Measurements from ENCODE around the gene STAC3.

The STAC3 gene

DNA sequence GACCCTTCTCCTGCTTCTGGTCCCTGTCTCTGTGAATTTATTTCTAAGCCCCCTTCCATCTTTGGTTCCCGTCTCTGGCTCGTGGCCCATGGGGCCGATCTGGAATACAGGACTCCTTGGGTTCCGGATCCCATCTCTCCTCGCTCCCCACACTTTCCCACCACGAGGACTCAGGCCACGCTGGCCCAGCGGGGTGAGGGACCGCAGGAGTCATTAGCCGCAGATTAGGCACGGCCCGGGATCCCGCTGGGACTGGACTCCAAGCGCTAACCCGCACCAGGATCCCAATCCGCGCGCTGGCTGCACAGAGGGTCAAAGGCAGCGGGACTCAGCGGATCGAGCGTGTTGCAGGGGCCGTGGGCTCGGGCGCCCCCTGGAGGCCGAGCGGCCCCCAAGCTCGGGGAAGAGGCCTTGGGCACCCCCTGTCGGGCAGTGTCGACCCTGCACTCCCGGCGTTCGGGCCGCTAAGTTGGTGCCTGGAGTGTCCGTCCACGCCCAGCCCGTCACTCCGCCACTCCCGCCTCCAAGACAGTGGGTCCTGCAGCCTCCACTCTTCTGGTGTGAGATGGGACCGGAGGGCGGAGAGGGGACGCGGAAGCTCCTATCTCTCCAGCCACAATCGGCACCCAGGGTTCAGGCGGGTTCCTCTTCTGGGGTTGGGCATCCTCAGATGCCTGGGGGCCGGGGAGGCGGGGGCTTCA is 12.0 kb downstream of the STAC3 start:
- H3K4me3 ChIP-seq (ENCODE audit: low read depth, low read length): peak overlapping the region; percentile 64
- DNase-seq (ENCODE audit: low read depth): no peak
- TF ChIP-seq, protein P1, sequence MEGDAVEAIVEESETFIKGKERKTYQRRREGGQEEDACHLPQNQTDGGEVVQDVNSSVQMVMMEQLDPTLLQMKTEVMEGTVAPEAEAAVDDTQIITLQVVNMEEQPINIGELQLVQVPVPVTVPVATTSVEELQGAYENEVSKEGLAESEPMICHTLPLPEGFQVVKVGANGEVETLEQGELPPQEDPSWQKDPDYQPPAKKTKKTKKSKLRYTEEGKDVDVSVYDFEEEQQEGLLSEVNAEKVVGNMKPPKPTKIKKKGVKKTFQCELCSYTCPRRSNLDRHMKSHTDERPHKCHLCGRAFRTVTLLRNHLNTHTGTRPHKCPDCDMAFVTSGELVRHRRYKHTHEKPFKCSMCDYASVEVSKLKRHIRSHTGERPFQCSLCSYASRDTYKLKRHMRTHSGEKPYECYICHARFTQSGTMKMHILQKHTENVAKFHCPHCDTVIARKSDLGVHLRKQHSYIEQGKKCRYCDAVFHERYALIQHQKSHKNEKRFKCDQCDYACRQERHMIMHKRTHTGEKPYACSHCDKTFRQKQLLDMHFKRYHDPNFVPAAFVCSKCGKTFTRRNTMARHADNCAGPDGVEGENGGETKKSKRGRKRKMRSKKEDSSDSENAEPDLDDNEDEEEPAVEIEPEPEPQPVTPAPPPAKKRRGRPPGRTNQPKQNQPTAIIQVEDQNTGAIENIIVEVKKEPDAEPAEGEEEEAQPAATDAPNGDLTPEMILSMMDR (IDR thresholded peaks at IDR 0.05; ENCODE audit: control insufficient read depth, extremely low read depth, insufficient read depth): peak; percentile 100

DNA sequence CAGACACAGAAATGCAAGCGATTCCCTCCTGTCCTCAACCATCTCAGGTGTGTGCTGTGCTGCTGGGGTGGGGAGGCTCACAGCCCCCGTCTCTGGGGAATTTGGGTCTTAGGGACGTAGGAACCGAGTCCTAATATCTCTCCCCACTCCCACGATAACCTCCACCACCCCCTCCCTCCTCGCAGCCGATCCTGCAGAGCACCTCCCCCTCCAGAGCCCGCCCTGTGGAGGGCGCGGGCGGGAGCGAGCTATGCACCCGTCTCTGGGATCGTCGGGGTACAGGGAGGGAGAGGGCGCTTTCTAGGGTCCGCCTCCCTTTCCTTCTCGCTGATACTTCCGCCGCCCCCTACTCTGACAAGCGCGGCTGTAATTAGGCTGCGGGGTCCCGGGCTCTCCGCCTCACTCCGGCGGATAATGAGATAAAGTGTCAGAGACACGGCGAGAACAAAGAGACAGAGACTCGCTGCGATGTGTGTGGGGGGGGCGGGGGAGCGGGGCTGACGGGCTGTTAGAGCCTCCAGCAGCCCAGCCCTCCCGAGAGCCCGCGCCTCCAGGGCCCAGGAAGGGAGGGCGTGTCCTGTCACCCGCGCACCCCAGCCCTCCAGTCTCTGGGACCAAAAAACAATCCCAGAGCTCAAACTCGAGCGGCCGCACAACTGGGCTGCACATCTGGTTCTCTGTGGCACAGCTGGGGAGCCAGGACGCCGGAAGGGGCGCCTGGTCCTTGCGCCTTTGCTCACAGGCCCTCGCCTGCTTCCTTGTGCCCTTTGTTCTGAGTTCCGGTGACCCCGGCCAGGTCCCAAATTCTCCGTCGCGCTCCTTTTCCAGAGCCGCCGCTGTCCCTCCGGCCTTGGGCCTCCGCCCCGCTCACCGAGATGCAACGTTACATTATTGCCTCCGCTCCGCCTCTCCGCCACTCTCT is 12.8 kb downstream of the STAC3 start:
- TF ChIP-seq, protein P1 (IDR thresholded peaks at IDR 0.05; ENCODE audit: control insufficient read depth, extremely low read depth, insufficient read depth): no peak
- DNase-seq (ENCODE audit: low read depth): no peak
- no peak overlapping the region for H3K4me3 ChIP-seq (ENCODE audit: low read depth, low read length)

DNA sequence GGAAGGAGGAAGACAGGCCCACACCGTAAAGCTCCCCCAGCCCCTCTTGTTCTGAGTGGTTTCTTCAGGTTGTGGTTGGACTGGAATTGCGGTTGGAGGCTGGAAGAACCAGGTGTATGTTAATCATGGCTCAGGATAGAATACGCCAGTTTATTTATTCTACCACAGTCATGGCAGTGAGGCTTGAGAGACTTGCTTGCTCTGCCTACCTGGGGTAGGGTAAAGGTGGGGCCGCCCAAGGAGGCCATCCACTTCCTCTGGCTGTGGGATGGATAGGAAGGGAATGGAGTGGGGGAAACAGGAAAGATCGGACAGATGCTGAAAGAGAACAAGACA is 13.4 kb downstream of the STAC3 start:
- H3K4me3 ChIP-seq (ENCODE audit: low read depth, low read length): no peak overlapping the region

DNA sequence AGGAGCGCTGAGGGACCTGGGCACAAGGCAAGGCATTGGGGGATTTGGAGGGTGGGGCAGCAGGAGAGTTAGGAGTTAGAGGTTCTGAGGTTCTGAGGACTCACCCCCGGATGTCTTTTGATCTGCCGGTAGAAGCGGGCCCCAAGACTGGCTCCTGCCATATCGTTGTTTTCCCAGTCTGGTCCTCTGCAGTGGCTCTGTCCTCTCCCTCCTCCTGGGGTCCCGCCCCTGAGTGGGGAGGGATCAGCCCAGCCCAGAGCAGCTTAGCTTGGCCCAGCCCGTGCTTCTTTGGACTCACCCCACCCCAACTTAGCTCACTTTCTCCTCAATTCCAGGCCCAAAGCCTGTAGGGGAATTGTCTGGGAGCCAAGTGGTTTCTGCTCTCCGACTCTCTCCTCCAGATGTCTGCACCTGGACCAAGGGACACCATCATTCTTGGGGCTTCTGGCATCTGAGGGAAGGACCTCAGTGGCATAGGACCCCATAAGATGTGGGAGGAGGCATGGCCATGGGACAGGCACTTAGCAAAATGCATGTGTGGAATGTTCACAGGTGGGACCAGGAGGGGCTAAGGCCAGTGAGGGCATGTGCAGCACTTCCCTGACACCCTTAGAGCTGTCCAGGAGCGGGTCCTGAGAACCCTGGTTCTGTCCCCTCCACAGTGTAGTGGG is 13.9 kb downstream of the STAC3 start:
- TF ChIP-seq, protein P1 (IDR thresholded peaks at IDR 0.05; ENCODE audit: control insufficient read depth, extremely low read depth, insufficient read depth): no peak
- no peak for DNase-seq (ENCODE audit: low read depth)
- peak overlapping the region; percentile 48 for H3K4me3 ChIP-seq (ENCODE audit: low read depth, low read length)

More for the DNA sequence above, 13.4 kb downstream of the STAC3 start:
- TF ChIP-seq, protein P1 (IDR thresholded peaks at IDR 0.05; ENCODE audit: control insufficient read depth, extremely low read depth, insufficient read depth): no peak
- no peak for DNase-seq (ENCODE audit: low read depth)

DNA sequence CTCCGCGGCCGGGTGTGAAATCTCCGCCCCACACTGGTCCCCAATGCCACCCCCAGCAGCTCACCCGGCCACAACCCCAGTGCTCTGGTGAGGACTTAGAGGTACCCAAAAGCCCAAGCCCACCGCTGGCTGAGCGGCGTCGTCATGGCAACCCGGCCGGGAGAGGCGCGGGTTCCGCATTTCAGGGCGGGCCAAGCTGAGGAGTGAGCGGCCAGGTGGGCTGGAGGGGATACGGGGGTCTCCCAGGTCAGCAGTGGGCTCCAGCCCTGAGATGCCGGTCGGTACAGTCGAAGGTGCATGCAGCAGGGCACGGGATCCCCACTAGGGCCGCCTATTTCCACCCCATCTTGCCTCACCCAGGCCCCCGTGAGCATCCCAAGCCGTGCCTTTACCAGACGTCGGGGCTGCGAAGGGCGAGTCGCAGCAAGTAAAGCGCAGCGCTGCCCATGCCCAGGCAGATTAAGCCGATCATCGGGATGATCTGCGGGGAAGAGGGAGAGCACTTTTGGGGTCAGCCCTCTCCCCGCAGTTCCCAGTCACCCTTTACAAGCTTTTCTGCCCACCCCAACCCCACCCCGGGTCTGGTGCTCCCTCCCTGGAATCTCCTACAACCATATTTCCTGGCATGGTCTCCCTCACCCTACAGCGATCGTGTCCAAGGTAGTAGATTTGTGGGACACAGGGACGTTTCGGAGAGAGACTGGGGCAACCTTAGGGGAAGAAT is 14.6 kb downstream of the STAC3 start:
- no peak for DNase-seq (ENCODE audit: low read depth)
- peak overlapping the region; percentile 48 for H3K4me3 ChIP-seq (ENCODE audit: low read depth, low read length)
- TF ChIP-seq, protein P1 (IDR thresholded peaks at IDR 0.05; ENCODE audit: control insufficient read depth, extremely low read depth, insufficient read depth): no peak

DNA sequence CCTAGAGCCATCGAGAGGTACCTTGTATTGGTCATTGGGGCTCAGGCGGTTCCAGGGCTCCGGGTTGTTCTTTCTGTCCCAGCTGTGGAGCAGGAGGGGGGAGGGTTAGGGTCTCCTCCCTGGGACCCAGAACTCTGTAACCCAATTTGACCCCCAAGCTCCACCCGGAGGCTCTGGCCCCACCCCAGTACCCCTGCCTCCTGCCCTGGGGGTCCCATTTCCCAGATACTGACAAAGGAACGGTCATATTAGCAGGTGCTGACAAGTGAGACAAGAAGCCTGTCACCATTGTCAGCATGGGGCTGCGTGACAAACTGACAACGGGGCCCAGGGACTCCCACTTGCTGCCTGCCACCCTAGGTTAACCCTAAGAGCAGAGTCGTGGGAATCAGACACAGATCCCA is 15.3 kb downstream of the STAC3 start:
- DNase-seq (ENCODE audit: low read depth): no peak
- TF ChIP-seq, protein P1 (IDR thresholded peaks at IDR 0.05; ENCODE audit: control insufficient read depth, extremely low read depth, insufficient read depth): no peak
- peak overlapping the region; percentile 48 for H3K4me3 ChIP-seq (ENCODE audit: low read depth, low read length)
